Measurements from ENCODE around the gene RBPMS2. TPM values are rescaled to one million over a fixed set of nuclear protein-coding genes. Genes with fewer than 3 reads are reported as not detected.

Gene RBPMS2
- total and polyA plus RNA-seq, 7 experiments from 2014 or later: 1.2 TPM; not detected in 6

GRCh38 chr15:64690008-64690407 lies 85.4 kb downstream of the RBPMS2 start:
- Mint-ChIP-seq H3K27me3 (no peaks in the 10 kb centered on the region), H3K9me3 (peaks cover 0 to 2% (median 0%) of the 10 kb centered on the region in 11 donors), H3K36me3 (peaks cover 3 to 21% (median 12%) of the 10 kb centered on the region in 5 donors), H3K4me3 (peak overlapping the region in 1 of 10 donors; percentile 6), H3K4me1 (peaks cover 6 to 24% (median 18%) of the 10 kb centered on the region in 7 donors), H3K27ac (peak overlapping the region in 6 of 9 donors; percentile 48 to 85 (median 59))
- intact Hi-C loops (cut with micrococcal nuclease): no loop called here
- no peak for ATAC-seq
- no peak for DNase-seq
- Histone ChIP-seq H3K4me3 (ENCODE audit: low read length) (no peak overlapping the region), H3K36me3 (ENCODE audit: control insufficient read depth in 2 of 3, insufficient read depth in 3 of 3, low read length in 3 of 3) (peaks cover 10 to 70% (median 11%) of the 10 kb centered on the region in 3 experiments), H3K4me1 (ENCODE audit: control insufficient read depth in 2 of 2, insufficient read depth in 2 of 2, low read length in 2 of 2) (no peaks in the 10 kb centered on the region), H3K27ac (ENCODE audit: low read depth, low read length) (no peak overlapping the region), H3K9me3 (ENCODE audit: control insufficient read depth in 2 of 3, low read length in 3 of 3) (no peaks in the 10 kb centered on the region), H3K27me3 (ENCODE audit: control insufficient read depth in 2 of 2, insufficient read depth in 2 of 2, low read length in 2 of 2) (no peaks in the 10 kb centered on the region)
- POLR2A ChIA-PET: no interaction called here
- CTCF ChIA-PET: interaction anchor here (0.7 to 15.8 kb wide), 4 partner anchors 11 to 39 kb away, joined by 3 to 211 read pairs (median 6); no protein-coding TSS in a partner anchor

Small RNA genes within 50 kb of the gene (microRNA-seq; reads per million reads assigned to microRNA genes)
- gene MIR1272 (ENCODE audit: borderline microRNAs expressed): not detected

Other genes starting within 250 kb of the RBPMS2 start
- 10 to 100 TPM in 1 of 5 experiments, 1 to 10 TPM in 1, under 1 TPM in 1, not detected in 2; 0.34 to 30.2 (median 1.0) TPM for gene PIF1, start 50.1 kb upstream of the RBPMS2 start, total RNA-seq
- gene PIF1, start 50.1 kb upstream of the RBPMS2 start, polyA plus RNA-seq: not detected
- 10 to 100 TPM in 4 of 5 experiments, 1 to 10 TPM in 1; 8.6 to 52.3 (median 14.0) TPM for gene PLEKHO2, start 66.3 kb upstream of the RBPMS2 start, total RNA-seq
- 10 to 100 TPM; 10.3 to 20.9 TPM for gene PLEKHO2, start 66.3 kb upstream of the RBPMS2 start, polyA plus RNA-seq
- 1 to 10 TPM; 3.3 to 9.3 (median 4.0) TPM for gene ANKDD1A, start 136.3 kb upstream of the RBPMS2 start, total RNA-seq
- gene ANKDD1A, start 136.3 kb upstream of the RBPMS2 start, polyA plus RNA-seq: 1 to 10 TPM in 1 of 2 donors, under 1 TPM in 1; 0.20 to 2.0 TPM
- 10 to 100 TPM; 42.5 to 72.3 (median 60.0) TPM for gene SPG21, start 214.3 kb upstream of the RBPMS2 start, total RNA-seq
- 100 to 1,000 TPM; 123 to 140 TPM for gene SPG21, start 214.3 kb upstream of the RBPMS2 start, polyA plus RNA-seq